Glutamatergic neuron (in vitro differentiated cells): Measurements from ENCODE around the gene POU6F1. TPM values are rescaled to one million over a fixed set of nuclear protein-coding genes. Genes with fewer than 3 reads are reported as not detected.

Source experiments
- DNase-seq: peaks from one replicate; pipeline ENCODE4 v3.0.0; 2022
- H3K27ac Mint-ChIP-seq: one replicate; pipeline ENCODE4 v1.8.0; 2020; ENCODE audit warnings: mild to moderate bottlenecking, mixed read lengths, inconsistent platforms; ENCODE audit not compliant: unreplicated experiment
- H3K27me3 Mint-ChIP-seq: one replicate; pipeline ENCODE4 v1.8.0; 2020; ENCODE audit warnings: mild to moderate bottlenecking, moderate library complexity, mixed read lengths, inconsistent platforms; ENCODE audit not compliant: unreplicated experiment
- H3K36me3 Mint-ChIP-seq: one replicate; pipeline ENCODE4 v1.8.0; 2020; ENCODE audit warnings: mild to moderate bottlenecking, mixed read lengths, inconsistent platforms; ENCODE audit not compliant: unreplicated experiment
- H3K4me1 Mint-ChIP-seq: one replicate; pipeline ENCODE4 v1.8.0; 2020; ENCODE audit warnings: mild to moderate bottlenecking, low read depth, mixed read lengths, inconsistent platforms; ENCODE audit not compliant: unreplicated experiment
- H3K4me3 Mint-ChIP-seq: one replicate; pipeline ENCODE4 v1.8.0; 2020; ENCODE audit warnings: mild to moderate bottlenecking, mixed read lengths, inconsistent platforms; ENCODE audit not compliant: unreplicated experiment
- H3K9me3 Mint-ChIP-seq: one replicate; pipeline ENCODE4 v1.8.0; 2020; ENCODE audit warnings: mild to moderate bottlenecking, moderate library complexity, mixed read lengths, inconsistent platforms; ENCODE audit not compliant: unreplicated experiment
- total RNA-seq: library from RNA; stranded (reverse); fragmentation: NEBNext Ultra II Directional; extraction: Animal tissue kit (Norgen Biotek cat#: 25700); gene quantifications from one replicate; pipeline ENCODE4 v1.2.1, GENCODE V29; 2021; ENCODE audit not compliant: unreplicated experiment
- TF ChIP-seq, protein P1 (sequence below): fragments of 200-600 bp; sonication (generic); IDR thresholded peaks from one replicate; pipeline ENCODE4 v1.5.0; 2021; ENCODE audit not compliant: partially characterized antibody, unreplicated experiment

The POU6F1 gene
- total RNA-seq, 1 donor from 2014 or later = 6.0 TPM

DNA sequence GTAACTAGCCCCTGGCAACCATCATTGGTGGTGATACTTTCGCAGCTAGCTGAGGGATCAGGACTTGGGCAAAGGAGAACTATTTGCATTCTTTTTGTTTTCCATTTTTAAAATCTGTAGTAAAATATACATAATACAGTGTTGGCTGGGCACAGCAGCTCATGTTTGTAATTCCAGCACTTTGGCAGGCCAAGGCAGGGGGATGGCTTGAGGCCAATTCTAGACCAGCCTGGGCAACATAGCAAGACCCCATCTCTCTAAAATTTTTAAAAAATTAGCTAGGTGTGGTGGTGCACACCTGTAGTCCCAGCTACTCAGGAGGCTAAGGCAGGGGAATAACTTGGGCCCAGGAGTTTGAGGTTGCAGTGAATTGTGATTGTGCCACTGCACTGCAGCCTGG lies 64.9 kb downstream of the POU6F1 start:
- Mint-ChIP-seq H3K27ac (no peak overlapping the region), H3K9me3 (no peaks in the 10 kb centered on the region), H3K36me3 (no peaks in the 10 kb centered on the region), H3K4me3 (no peak overlapping the region), H3K4me1 (no peaks in the 10 kb centered on the region), H3K27me3 (peaks cover 1% of the 10 kb centered on the region)
- DNase-seq = no peak
- TF ChIP-seq, protein P1, sequence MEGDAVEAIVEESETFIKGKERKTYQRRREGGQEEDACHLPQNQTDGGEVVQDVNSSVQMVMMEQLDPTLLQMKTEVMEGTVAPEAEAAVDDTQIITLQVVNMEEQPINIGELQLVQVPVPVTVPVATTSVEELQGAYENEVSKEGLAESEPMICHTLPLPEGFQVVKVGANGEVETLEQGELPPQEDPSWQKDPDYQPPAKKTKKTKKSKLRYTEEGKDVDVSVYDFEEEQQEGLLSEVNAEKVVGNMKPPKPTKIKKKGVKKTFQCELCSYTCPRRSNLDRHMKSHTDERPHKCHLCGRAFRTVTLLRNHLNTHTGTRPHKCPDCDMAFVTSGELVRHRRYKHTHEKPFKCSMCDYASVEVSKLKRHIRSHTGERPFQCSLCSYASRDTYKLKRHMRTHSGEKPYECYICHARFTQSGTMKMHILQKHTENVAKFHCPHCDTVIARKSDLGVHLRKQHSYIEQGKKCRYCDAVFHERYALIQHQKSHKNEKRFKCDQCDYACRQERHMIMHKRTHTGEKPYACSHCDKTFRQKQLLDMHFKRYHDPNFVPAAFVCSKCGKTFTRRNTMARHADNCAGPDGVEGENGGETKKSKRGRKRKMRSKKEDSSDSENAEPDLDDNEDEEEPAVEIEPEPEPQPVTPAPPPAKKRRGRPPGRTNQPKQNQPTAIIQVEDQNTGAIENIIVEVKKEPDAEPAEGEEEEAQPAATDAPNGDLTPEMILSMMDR = no peak

DNA sequence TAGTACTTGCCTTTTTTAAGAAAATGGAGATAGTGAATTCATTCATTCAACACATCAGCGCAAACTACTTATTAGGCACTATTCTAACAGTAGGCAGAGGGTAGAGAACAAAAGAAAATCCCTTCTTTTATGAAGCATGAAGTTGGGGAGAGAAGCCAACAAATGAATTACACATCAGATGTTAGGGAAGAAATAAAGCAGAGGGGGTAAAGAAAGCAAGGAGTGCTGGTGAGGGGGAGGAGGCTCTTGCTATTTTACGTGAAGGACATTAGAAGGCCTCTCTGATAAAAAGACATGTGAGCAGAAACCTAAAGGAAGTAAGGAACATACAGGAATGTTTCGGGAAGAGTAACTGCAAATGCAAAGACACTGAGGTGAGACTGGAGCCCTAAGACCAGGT lies 67.1 kb downstream of the POU6F1 start:
- H3K4me1 Mint-ChIP-seq = no peaks in the 10 kb centered on the region
- H3K4me3 Mint-ChIP-seq = no peak overlapping the region

GRCh38 chr12:51147309-51147708 lies 70.6 kb downstream of the POU6F1 start:
- Mint-ChIP-seq H3K4me3 (no peak overlapping the region), H3K9me3 (no peaks in the 10 kb centered on the region), H3K36me3 (no peaks in the 10 kb centered on the region), H3K27me3 (no peaks in the 10 kb centered on the region), H3K27ac (no peak overlapping the region), H3K4me1 (no peaks in the 10 kb centered on the region)
- TF ChIP-seq, protein P1 = no peak
- no peak for DNase-seq

More for the DNA sequence above, 67.1 kb downstream of the POU6F1 start:
- H3K27ac Mint-ChIP-seq = no peak overlapping the region
- no peaks in the 10 kb centered on the region for H3K9me3 Mint-ChIP-seq
- H3K36me3 Mint-ChIP-seq = no peaks in the 10 kb centered on the region
- H3K27me3 Mint-ChIP-seq = no peaks in the 10 kb centered on the region
- no peak for DNase-seq
- TF ChIP-seq, protein P1 = no peak

- H3K27me3 Mint-ChIP-seq = peaks cover 2% of the 10 kb centered on the region
- no peaks in the 10 kb centered on the region for H3K36me3 Mint-ChIP-seq
- TF ChIP-seq, protein P1 = no peak
- H3K4me1 Mint-ChIP-seq = no peaks in the 10 kb centered on the region
- H3K9me3 Mint-ChIP-seq = no peaks in the 10 kb centered on the region
- H3K4me3 Mint-ChIP-seq = no peak overlapping the region
- DNase-seq = no peak
- H3K27ac Mint-ChIP-seq = no peak overlapping the region
These were observed 78.5 kb downstream of the POU6F1 start for GRCh38 chr12:51139292-51139844.

Other genes with a start within 250 kb of the POU6F1 start
- 41.1 TPM for gene SLC11A2, start 191.7 kb downstream of the POU6F1 start, total RNA-seq
- gene LETMD1, start 169.7 kb downstream of the POU6F1 start, total RNA-seq = 37.1 TPM
- gene CSRNP2, start 134.5 kb downstream of the POU6F1 start, total RNA-seq = 90.6 TPM
- gene TFCP2, start 44.9 kb downstream of the POU6F1 start, total RNA-seq = 21.7 TPM
- 31.9 TPM for gene DAZAP2, start 20.8 kb upstream of the POU6F1 start, total RNA-seq
- not detected for gene SMAGP, start 52.4 kb upstream of the POU6F1 start, total RNA-seq
- gene BIN2, start 106.1 kb upstream of the POU6F1 start, total RNA-seq = not detected
- not detected for gene CELA1, start 128.6 kb upstream of the POU6F1 start, total RNA-seq
- gene GALNT6, start 173.3 kb upstream of the POU6F1 start, total RNA-seq = 0.39 TPM
- 80.0 TPM for gene SLC4A8, start 206.8 kb upstream of the POU6F1 start, total RNA-seq